Activated CD4-positive, alpha-beta T cell treated with anti-CD3 and anti-CD28 coated beads for 4 hours (primary cell): ENCODE results near the gene FFAR1.

Experiments used
- DNase-seq, 2 donors: peaks; one replicate each; pipeline ENCODE4 v3.0.0-alpha.2; 2020

The FFAR1 gene

GRCh38 chr19:35347171-35347929 lies at the start of gene FFAR1:
TSS of gene FFAR1 (plus strand) at chr19:35347902. CDS start at chr19:35351552, 3,650 bp downstream.
- peak; percentile 40 to 45 for DNase-seq

- no peak for DNase-seq
These were observed 49.8 kb upstream of the FFAR1 start for GRCh38 chr19:35297922-35298321.

GRCh38 chr19:35298561-35298972 lies 49.1 kb upstream of the FFAR1 start:
- no peak for DNase-seq

GRCh38 chr19:35299523-35300338 lies 48.0 kb upstream of the FFAR1 start:
- DNase-seq, result no peak

GRCh38 chr19:35300339-35300649 lies 47.4 kb upstream of the FFAR1 start:
- DNase-seq, result no peak

- no peak for DNase-seq
These were observed 45.7 kb upstream of the FFAR1 start for GRCh38 chr19:35301961-35302360.

- no peak for DNase-seq
These were observed 45.3 kb upstream of the FFAR1 start for GRCh38 chr19:35302446-35302845.

- no peak for DNase-seq
These were observed 44.3 kb upstream of the FFAR1 start for GRCh38 chr19:35303357-35303915.

- DNase-seq, result no peak
These were observed 43.7 kb upstream of the FFAR1 start for GRCh38 chr19:35304036-35304435.

GRCh38 chr19:35305181-35305580 lies 42.5 kb upstream of the FFAR1 start:
- DNase-seq, result no peak

- no peak for DNase-seq
These were observed 41.0 kb upstream of the FFAR1 start for GRCh38 chr19:35306473-35307246.

- no peak for DNase-seq
These were observed 39.8 kb upstream of the FFAR1 start for GRCh38 chr19:35307931-35308330.

- DNase-seq, result no peak
These were observed 38.8 kb upstream of the FFAR1 start for GRCh38 chr19:35308910-35309309.

GRCh38 chr19:35309481-35310279 lies 38.0 kb upstream of the FFAR1 start:
- no peak for DNase-seq

GRCh38 chr19:35310331-35310730 lies 37.4 kb upstream of the FFAR1 start:
- DNase-seq, result no peak

GRCh38 chr19:35310811-35311465 lies 36.8 kb upstream of the FFAR1 start:
- no peak for DNase-seq

GRCh38 chr19:35311901-35312665 lies 35.6 kb upstream of the FFAR1 start:
- DNase-seq, result no peak

- no peak for DNase-seq
These were observed 34.1 kb upstream of the FFAR1 start for GRCh38 chr19:35313587-35313986.

GRCh38 chr19:35314031-35314430 lies 33.7 kb upstream of the FFAR1 start:
- DNase-seq, result no peak

- no peak for DNase-seq
These were observed 32.7 kb upstream of the FFAR1 start for GRCh38 chr19:35314858-35315470.

GRCh38 chr19:35315883-35316282 lies 31.8 kb upstream of the FFAR1 start:
- DNase-seq, result no peak
